Measurements from ENCODE around the gene SH2B2. TPM values are rescaled to one million over a fixed set of nuclear protein-coding genes. Genes with fewer than 3 reads are reported as not detected.

Gene SH2B2
- total RNA-seq (1 to 10 TPM in 8 of 9 donors, under 1 TPM in 1; 1.00 to 5.7 (median 2.5) TPM), polyA plus RNA-seq (1 to 10 TPM in 1 of 2 donors, under 1 TPM in 1; 0.50 to 2.2 TPM)
- long read RNA-seq, donor 1, partial matches to known transcripts: 1 of 4 reads
- long read RNA-seq, donor 1, other reads (novel, unspliced or antisense): 3 of 4 reads
- long read RNA-seq, donor 2: 0 reads
- long read RNA-seq, donor 3, partial matches to known transcripts: 2 of 4 reads
- long read RNA-seq, donor 3, other reads (novel, unspliced or antisense): 2 of 4 reads

- Histone ChIP-seq H3K36me3 (no peaks in the 10 kb centered on the region), H3K4me3 (peak within 1 kb of the TSS; percentile 67 to 95 (median 81)), H3K27ac (peak within 1 kb of the TSS; percentile 68 to 97 (median 90)), H3K27me3 (no peaks in the 10 kb centered on the region), H3K9me3 (no peaks in the 10 kb centered on the region), H3K4me1 (peaks cover 7 to 42% (median 24%) of the 10 kb centered on the region in 12 donors)
- peak; percentile 67 to 85 (median 79) for DNase-seq
- WGBS, 4 donors: 0 to 1% (median 1%) methylated on average over 8 to 113 of the region's 116 CpGs
- TF ChIP-seq CTCF (IDR thresholded peaks at IDR 0.05): peak in 2 of 12 donors; percentile 10 to 14
- TF ChIP-seq POLR2A (IDR thresholded peaks at IDR 0.05): peak in 1 of 2 donors; percentile 72
- peak; percentile 39 to 76 (median 72) for ATAC-seq
- intact Hi-C loops (cut with DNase I): loop anchor here in 1 of 10 donors (2.0 kb wide), 1 partner anchor 104 kb away; no protein-coding TSS in a partner anchor
Observed at GRCh38 chr7:102286237-102287110, at the start of gene SH2B2. SH2B2 (plus strand) TSS chr7:102286868; CDS start chr7:102300551, 13,683 bp downstream.

GRCh38 chr7:102239206-102239820, 47.4 kb upstream of the SH2B2 start:
- H3K27me3 ChIP-seq: no peaks in the 10 kb centered on the region
- peaks cover 0 to 78% (median 67%) of the 10 kb centered on the region in 9 donors for H3K36me3 ChIP-seq
- TF ChIP-seq CTCF (IDR thresholded peaks at IDR 0.05): no peak
- TF ChIP-seq POLR2A (IDR thresholded peaks at IDR 0.05): no peak
- H3K4me3 ChIP-seq: no peak overlapping the region
- WGBS, 4 donors: 96 to 98% (median 97%) methylated on average over 30 to 35 of the region's 35 CpGs
- no peaks in the 10 kb centered on the region for H3K9me3 ChIP-seq
- peaks cover 0 to 9% (median 0%) of the 10 kb centered on the region in 12 donors for H3K4me1 ChIP-seq
- H3K27ac ChIP-seq: no peak overlapping the region
- DNase-seq (no peak), ATAC-seq (no peak)
- intact Hi-C loops (cut with DNase I): loop anchor here in 9 of 10 donors (5.0 to 10.0 kb wide), 9 partner anchors 142 to 695 kb away; partner anchors contain the start of gene CUX1 (in 4 of the 9)

GRCh38 chr7:102241431-102241830, 45.2 kb upstream of the SH2B2 start:
- 84 to 94% (median 88%) methylated on average over 7 to 8 of the region's 8 CpGs for WGBS, 4 donors
- no peaks in the 10 kb centered on the region for H3K9me3 ChIP-seq
- no peak for DNase-seq
- no peak overlapping the region for H3K27ac ChIP-seq
- H3K4me1 ChIP-seq: peaks cover 0 to 5% (median 0%) of the 10 kb centered on the region in 12 donors
- ATAC-seq: no peak
- TF ChIP-seq POLR2A (IDR thresholded peaks at IDR 0.05): no peak
- no peak for TF ChIP-seq CTCF (IDR thresholded peaks at IDR 0.05)
- intact Hi-C loops (cut with DNase I): loop anchor here in 1 of 10 donors (10.0 kb wide), 1 partner anchor 637 kb away; no protein-coding TSS in a partner anchor
- H3K27me3 ChIP-seq: no peaks in the 10 kb centered on the region
- H3K36me3 ChIP-seq: peaks cover 0 to 79% (median 66%) of the 10 kb centered on the region in 9 donors
- no peak overlapping the region for H3K4me3 ChIP-seq

Measured in heart left ventricle (tissue), 16 donors.